Suppressor macrophage treated with lipopolysaccharide for 1 hour (primary cell): ENCODE results near the gene ENTREP3.

Experiments
- DNase-seq, 3 donors: peaks; one replicate each; pipeline ENCODE4 v3.0.0-alpha.2; 2020 to 2022

Gene ENTREP3

GRCh38 chr1:155277902-155278688 is 22.8 kb upstream of the ENTREP3 start:
- DNase-seq = peak; percentile 26 to 70 (median 44)

GRCh38 chr1:155277070-155277901 is 22.0 kb upstream of the ENTREP3 start, which contains the start of gene HCN3:
Gene HCN3 (plus strand): TSS chr1:155277463. CDS start chr1:155277591, 128 bp downstream.
- peak; percentile 98 to 99 (median 99) for DNase-seq

- peak; percentile 95 to 98 (median 96) for DNase-seq
Observed at GRCh38 chr1:155273343-155274245, 18.3 kb upstream of the ENTREP3 start, which contains the start of gene CLK2. Gene CLK2 (minus strand): TSS chr1:155273504. CDS start chr1:155270977, 2,527 bp downstream.

- peak in 1 of 3 donors; percentile 30 for DNase-seq
Observed at GRCh38 chr1:155272466-155273342, 17.4 kb upstream of the ENTREP3 start.

GRCh38 chr1:155269381-155269780 is 14.1 kb upstream of the ENTREP3 start:
- DNase-seq = no peak

- DNase-seq = no peak
Observed at GRCh38 chr1:155268630-155269029, 13.3 kb upstream of the ENTREP3 start.

- no peak for DNase-seq
Observed at GRCh38 chr1:155267373-155267772, 12.1 kb upstream of the ENTREP3 start.

- no peak for DNase-seq
Observed at GRCh38 chr1:155266553-155266952, 11.3 kb upstream of the ENTREP3 start.

- DNase-seq = no peak
Observed at GRCh38 chr1:155263067-155263466, 7.8 kb upstream of the ENTREP3 start.

GRCh38 chr1:155261852-155262673 is 6.8 kb upstream of the ENTREP3 start, which contains the start of gene SCAMP3:
Gene SCAMP3 (minus strand): TSS chr1:155262360. CDS start chr1:155262151, 209 bp downstream.
- peak; percentile 98 to 99 (median 99) for DNase-seq

GRCh38 chr1:155261493-155261851 is 6.2 kb upstream of the ENTREP3 start:
- peak; percentile 42 to 56 (median 46) for DNase-seq

GRCh38 chr1:155260276-155260675 is 5.0 kb upstream of the ENTREP3 start:
- no peak for DNase-seq

GRCh38 chr1:155256058-155256852 is 972 bp upstream of the ENTREP3 start:
- no peak for DNase-seq

- no peak for DNase-seq
Observed at GRCh38 chr1:155254714-155255242, 505 bp downstream of the ENTREP3 start.

- no peak for DNase-seq
Observed at GRCh38 chr1:155254228-155254713, 1.0 kb downstream of the ENTREP3 start.

- no peak for DNase-seq
Observed at GRCh38 chr1:155253797-155254196, 1.5 kb downstream of the ENTREP3 start.

GRCh38 chr1:155253208-155253607 is 2.1 kb downstream of the ENTREP3 start:
- DNase-seq = no peak

- no peak for DNase-seq
Observed at GRCh38 chr1:155251566-155251965, 3.7 kb downstream of the ENTREP3 start.
